Measurements from ENCODE around the gene COL6A2. TPM values are rescaled to one million over a fixed set of nuclear protein-coding genes. Genes with fewer than 3 reads are reported as not detected.
"Not testable (repeated sequence)": the region's sequence is repeated elsewhere in the genome, so short reads cannot be mapped to it uniquely, and the experiment has no call there.

Gene COL6A2
- polyA plus RNA-seq, 2 donors: 120 to 161 TPM

GRCh38 chr21:46065914-46066551 lies 31.9 kb upstream of the COL6A2 start:
- peak overlapping the region; percentile 74 for H3K27ac ChIP-seq (ENCODE audit: low read depth in 2 of 2, low read length in 1 of 2)
- peaks cover 0 to 13% of the 10 kb centered on the region in 2 donors for H3K9me3 ChIP-seq (ENCODE audit: control insufficient read depth in 2 of 2, insufficient read depth in 1 of 2, low read depth in 1 of 2, low read length in 1 of 2)
- H3K4me1 ChIP-seq (ENCODE audit: control insufficient read depth in 2 of 2, insufficient read depth in 2 of 2, low read length in 1 of 2): peaks cover 0 to 15% of the 10 kb centered on the region in 2 donors
- no peaks in the 10 kb centered on the region for H3K36me3 ChIP-seq (ENCODE audit: control insufficient read depth in 2 of 2, insufficient read depth in 2 of 2, low read length in 1 of 2)
- H3K27me3 ChIP-seq (ENCODE audit: control insufficient read depth in 1 of 2, insufficient read depth in 2 of 2, low read length in 2 of 2): peaks cover 0 to 2% of the 10 kb centered on the region in 2 donors
- whole genome bisulfite sequencing, 2 donors: 46 to 47% methylated on average over 23 of the region's 23 CpGs
- no peak overlapping the region for H3K4me3 ChIP-seq (ENCODE audit: low read depth in 1 of 2, low read length in 2 of 2)

- H3K27me3 ChIP-seq (ENCODE audit: control insufficient read depth in 1 of 2, insufficient read depth in 2 of 2, low read length in 2 of 2): peaks cover 0 to 2% of the 10 kb centered on the region in 2 donors
- no peak overlapping the region for H3K4me3 ChIP-seq (ENCODE audit: low read depth in 1 of 2, low read length in 2 of 2)
- no peaks in the 10 kb centered on the region for H3K36me3 ChIP-seq (ENCODE audit: control insufficient read depth in 2 of 2, insufficient read depth in 2 of 2, low read length in 1 of 2)
- H3K4me1 ChIP-seq (ENCODE audit: control insufficient read depth in 2 of 2, insufficient read depth in 2 of 2, low read length in 1 of 2): peaks cover 0 to 15% of the 10 kb centered on the region in 2 donors
- 32 to 40% methylated on average over 28 to 29 of the region's 29 CpGs for WGBS, 2 donors
- peaks cover 0 to 9% of the 10 kb centered on the region in 2 donors for H3K9me3 ChIP-seq (ENCODE audit: control insufficient read depth in 2 of 2, insufficient read depth in 1 of 2, low read depth in 1 of 2, low read length in 1 of 2)
- peak overlapping the region; percentile 74 to 77 for H3K27ac ChIP-seq (ENCODE audit: low read depth in 2 of 2, low read length in 1 of 2)
These were observed 31.2 kb upstream of the COL6A2 start for GRCh38 chr21:46066591-46067331.

- WGBS, 2 donors: 83 to 86% methylated on average over 32 of the region's 32 CpGs
- Histone ChIP-seq H3K9me3 (ENCODE audit: control insufficient read depth in 2 of 2, insufficient read depth in 1 of 2, low read depth in 1 of 2, low read length in 1 of 2) (peaks cover 0 to 9% of the 10 kb centered on the region in 2 donors), H3K27ac (ENCODE audit: low read depth in 2 of 2, low read length in 1 of 2) (peak overlapping the region; percentile 74 to 77), H3K4me1 (ENCODE audit: control insufficient read depth in 2 of 2, insufficient read depth in 2 of 2, low read length in 1 of 2) (peaks cover 0 to 15% of the 10 kb centered on the region in 2 donors), H3K36me3 (ENCODE audit: control insufficient read depth in 2 of 2, insufficient read depth in 2 of 2, low read length in 1 of 2) (no peaks in the 10 kb centered on the region), H3K27me3 (ENCODE audit: control insufficient read depth in 1 of 2, insufficient read depth in 2 of 2, low read length in 2 of 2) (peaks cover 0 to 2% of the 10 kb centered on the region in 2 donors), H3K4me3 (ENCODE audit: low read depth in 1 of 2, low read length in 2 of 2) (no peak overlapping the region)
These were observed 30.3 kb upstream of the COL6A2 start for GRCh38 chr21:46067505-46068201.

GRCh38 chr21:46068516-46069079 lies 29.3 kb upstream of the COL6A2 start:
- H3K9me3 ChIP-seq (ENCODE audit: control insufficient read depth in 2 of 2, insufficient read depth in 1 of 2, low read depth in 1 of 2, low read length in 1 of 2): peaks cover 0 to 2% of the 10 kb centered on the region in 2 donors
- no peaks in the 10 kb centered on the region for H3K27me3 ChIP-seq (ENCODE audit: control insufficient read depth in 1 of 2, insufficient read depth in 2 of 2, low read length in 2 of 2)
- H3K4me3 ChIP-seq (ENCODE audit: low read depth in 1 of 2, low read length in 2 of 2): no peak overlapping the region
- 81 to 86% methylated on average over 14 of the region's 14 CpGs for WGBS, 2 donors
- peaks cover 0 to 12% of the 10 kb centered on the region in 2 donors for H3K4me1 ChIP-seq (ENCODE audit: control insufficient read depth in 2 of 2, insufficient read depth in 2 of 2, low read length in 1 of 2)
- no peaks in the 10 kb centered on the region for H3K36me3 ChIP-seq (ENCODE audit: control insufficient read depth in 2 of 2, insufficient read depth in 2 of 2, low read length in 1 of 2)
- H3K27ac ChIP-seq (ENCODE audit: low read depth in 2 of 2, low read length in 1 of 2): no peak overlapping the region

GRCh38 chr21:46069166-46069565 lies 28.7 kb upstream of the COL6A2 start:
- H3K4me1 ChIP-seq (ENCODE audit: control insufficient read depth in 2 of 2, insufficient read depth in 2 of 2, low read length in 1 of 2): peaks cover 0 to 12% of the 10 kb centered on the region in 2 donors
- no peak overlapping the region for H3K4me3 ChIP-seq (ENCODE audit: low read depth in 1 of 2, low read length in 2 of 2)
- H3K9me3 ChIP-seq (ENCODE audit: control insufficient read depth in 2 of 2, insufficient read depth in 1 of 2, low read depth in 1 of 2, low read length in 1 of 2): peaks cover 0 to 2% of the 10 kb centered on the region in 2 donors
- H3K27me3 ChIP-seq (ENCODE audit: control insufficient read depth in 1 of 2, insufficient read depth in 2 of 2, low read length in 2 of 2): no peaks in the 10 kb centered on the region
- no peaks in the 10 kb centered on the region for H3K36me3 ChIP-seq (ENCODE audit: control insufficient read depth in 2 of 2, insufficient read depth in 2 of 2, low read length in 1 of 2)
- no peak overlapping the region for H3K27ac ChIP-seq (ENCODE audit: low read depth in 2 of 2, low read length in 1 of 2)
- 89 to 93% methylated on average over 13 of the region's 13 CpGs for WGBS, 2 donors

- H3K27me3 ChIP-seq (ENCODE audit: control insufficient read depth in 1 of 2, insufficient read depth in 2 of 2, low read length in 2 of 2): no peaks in the 10 kb centered on the region
- H3K9me3 ChIP-seq (ENCODE audit: control insufficient read depth in 2 of 2, insufficient read depth in 1 of 2, low read depth in 1 of 2, low read length in 1 of 2): peaks cover 0 to 2% of the 10 kb centered on the region in 2 donors
- no peak overlapping the region for H3K27ac ChIP-seq (ENCODE audit: low read depth in 2 of 2, low read length in 1 of 2)
- WGBS, 2 donors: 89 to 90% methylated on average over 21 of the region's 21 CpGs
- no peak overlapping the region for H3K4me3 ChIP-seq (ENCODE audit: low read depth in 1 of 2, low read length in 2 of 2)
- peaks cover 0 to 11% of the 10 kb centered on the region in 2 donors for H3K4me1 ChIP-seq (ENCODE audit: control insufficient read depth in 2 of 2, insufficient read depth in 2 of 2, low read length in 1 of 2)
- no peaks in the 10 kb centered on the region for H3K36me3 ChIP-seq (ENCODE audit: control insufficient read depth in 2 of 2, insufficient read depth in 2 of 2, low read length in 1 of 2)
These were observed 28.1 kb upstream of the COL6A2 start for GRCh38 chr21:46069719-46070279.

GRCh38 chr21:46071082-46071481 lies 26.8 kb upstream of the COL6A2 start:
- no peak overlapping the region for H3K27ac ChIP-seq (ENCODE audit: low read depth in 2 of 2, low read length in 1 of 2)
- peaks cover 0 to 8% of the 10 kb centered on the region in 2 donors for H3K4me1 ChIP-seq (ENCODE audit: control insufficient read depth in 2 of 2, insufficient read depth in 2 of 2, low read length in 1 of 2)
- H3K36me3 ChIP-seq (ENCODE audit: control insufficient read depth in 2 of 2, insufficient read depth in 2 of 2, low read length in 1 of 2): no peaks in the 10 kb centered on the region
- no peak overlapping the region for H3K4me3 ChIP-seq (ENCODE audit: low read depth in 1 of 2, low read length in 2 of 2)
- peaks cover 0 to 2% of the 10 kb centered on the region in 2 donors for H3K9me3 ChIP-seq (ENCODE audit: control insufficient read depth in 2 of 2, insufficient read depth in 1 of 2, low read depth in 1 of 2, low read length in 1 of 2)
- 74 to 81% methylated on average over 13 of the region's 13 CpGs for WGBS, 2 donors
- H3K27me3 ChIP-seq (ENCODE audit: control insufficient read depth in 1 of 2, insufficient read depth in 2 of 2, low read length in 2 of 2): no peaks in the 10 kb centered on the region

GRCh38 chr21:46076724-46077123 lies 21.2 kb upstream of the COL6A2 start:
- H3K9me3 ChIP-seq (ENCODE audit: control insufficient read depth in 2 of 2, insufficient read depth in 1 of 2, low read depth in 1 of 2, low read length in 1 of 2); H3K27ac ChIP-seq (ENCODE audit: low read depth in 2 of 2, low read length in 1 of 2); H3K4me3 ChIP-seq (ENCODE audit: low read depth in 1 of 2, low read length in 2 of 2); H3K4me1 ChIP-seq (ENCODE audit: control insufficient read depth in 2 of 2, insufficient read depth in 2 of 2, low read length in 1 of 2); H3K36me3 ChIP-seq (ENCODE audit: control insufficient read depth in 2 of 2, insufficient read depth in 2 of 2, low read length in 1 of 2); H3K27me3 ChIP-seq (ENCODE audit: control insufficient read depth in 1 of 2, insufficient read depth in 2 of 2, low read length in 2 of 2): not testable (repeated sequence)
- WGBS, 2 donors: 92 to 94% methylated on average over 8 of the region's 8 CpGs

- Histone ChIP-seq H3K4me1 (ENCODE audit: control insufficient read depth in 2 of 2, insufficient read depth in 2 of 2, low read length in 1 of 2) (peaks cover 0 to 8% of the 10 kb centered on the region in 2 donors), H3K27me3 (ENCODE audit: control insufficient read depth in 1 of 2, insufficient read depth in 2 of 2, low read length in 2 of 2) (no peaks in the 10 kb centered on the region), H3K4me3 (ENCODE audit: low read depth in 1 of 2, low read length in 2 of 2) (no peak overlapping the region), H3K36me3 (ENCODE audit: control insufficient read depth in 2 of 2, insufficient read depth in 2 of 2, low read length in 1 of 2) (no peaks in the 10 kb centered on the region), H3K9me3 (ENCODE audit: control insufficient read depth in 2 of 2, insufficient read depth in 1 of 2, low read depth in 1 of 2, low read length in 1 of 2) (no peaks in the 10 kb centered on the region), H3K27ac (ENCODE audit: low read depth in 2 of 2, low read length in 1 of 2) (no peak overlapping the region)
- WGBS, 2 donors: 92 to 93% methylated on average over 19 of the region's 19 CpGs
These were observed 20.2 kb upstream of the COL6A2 start for GRCh38 chr21:46077674-46078101.
